HG02981 (cell line): ENCODE data around the gene DYNLL1.
"Not testable (repeated sequence)": the region's sequence is repeated elsewhere in the genome, so short reads cannot be mapped to it uniquely, and the experiment has no call there.

Experiments used
- ATAC-seq: cut with Tn5 transposase; IDR thresholded peaks from one replicate; pipeline ENCODE4 v1.9.1; 2021; ENCODE audit warnings: mild to moderate bottlenecking, moderate library complexity; ENCODE audit not compliant: unreplicated experiment

The DYNLL1 gene

DNA sequence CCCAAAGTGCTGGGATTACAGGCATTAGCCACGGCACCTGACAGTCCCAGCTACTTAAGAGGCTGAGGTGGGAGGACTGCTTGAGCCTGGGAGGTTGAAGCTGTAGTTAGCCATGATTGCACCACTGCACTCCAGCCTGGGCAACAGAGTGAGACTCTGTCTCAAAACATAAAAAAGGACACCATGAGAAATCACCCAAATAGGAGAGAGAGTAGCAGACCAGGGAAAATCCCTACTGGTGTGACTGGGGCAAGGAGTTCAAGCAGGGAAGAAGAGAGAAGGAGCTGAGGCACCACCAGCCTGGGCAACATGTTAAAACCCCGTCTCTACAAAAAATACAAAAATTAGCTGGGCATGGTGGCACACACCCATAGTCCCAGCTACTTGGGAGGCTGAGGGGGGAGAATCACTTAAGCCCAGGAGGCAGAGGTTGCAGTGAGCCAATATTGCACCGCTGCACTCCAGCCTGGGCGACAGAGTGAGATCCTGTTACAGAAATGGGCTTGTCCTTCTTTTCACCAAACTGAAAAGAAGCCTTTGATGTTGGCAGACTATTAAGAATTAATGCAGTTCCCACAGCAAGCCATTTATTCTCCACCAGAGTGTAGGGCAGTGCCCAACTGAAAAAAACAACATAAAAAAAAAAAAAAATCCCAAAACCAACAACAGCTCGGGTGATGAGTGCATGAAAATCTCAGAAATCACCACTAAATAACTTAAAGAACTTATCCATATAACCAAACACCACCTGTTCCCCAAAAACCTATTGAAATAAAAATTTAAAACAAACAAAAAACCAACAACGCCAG is 21.9 kb upstream of the DYNLL1 start:
- ATAC-seq, result no peak

DNA sequence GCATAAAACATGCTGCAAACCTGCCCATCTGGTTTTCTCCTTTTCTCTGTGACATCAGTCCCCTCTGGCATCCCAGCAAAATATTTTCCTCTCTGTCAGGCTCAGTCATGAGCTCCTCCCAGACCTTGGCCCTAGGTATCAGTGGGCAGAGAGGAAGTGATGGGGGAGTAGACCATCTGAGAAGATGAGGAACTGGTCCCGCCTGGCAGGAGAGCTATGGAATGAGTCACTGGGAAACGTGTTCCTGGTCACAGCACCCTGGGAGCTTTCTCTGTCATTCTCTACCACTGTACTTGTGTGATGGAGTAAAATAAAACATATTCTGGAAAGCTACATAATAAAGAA is 21.3 kb upstream of the DYNLL1 start:
- ATAC-seq, result no peak

DNA sequence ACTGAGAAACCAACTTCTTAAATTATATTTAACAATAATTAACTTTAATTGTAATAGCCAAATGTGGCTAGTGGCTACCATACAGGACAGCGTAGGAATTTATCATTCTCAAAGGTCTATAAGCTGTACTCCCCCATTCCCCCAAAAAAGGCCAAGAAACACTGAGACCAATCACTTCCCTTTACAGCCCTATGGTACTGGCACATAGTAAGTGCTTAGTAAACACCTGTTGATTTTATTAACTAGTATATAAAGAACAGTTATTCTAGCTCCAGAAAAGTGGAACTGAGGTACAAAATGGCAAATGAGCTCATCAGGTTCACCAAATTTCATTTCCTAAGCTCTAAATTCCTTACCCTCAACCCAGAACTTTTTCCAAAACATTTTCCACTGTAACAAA is 20.3 kb upstream of the DYNLL1 start:
- no peak for ATAC-seq

DNA sequence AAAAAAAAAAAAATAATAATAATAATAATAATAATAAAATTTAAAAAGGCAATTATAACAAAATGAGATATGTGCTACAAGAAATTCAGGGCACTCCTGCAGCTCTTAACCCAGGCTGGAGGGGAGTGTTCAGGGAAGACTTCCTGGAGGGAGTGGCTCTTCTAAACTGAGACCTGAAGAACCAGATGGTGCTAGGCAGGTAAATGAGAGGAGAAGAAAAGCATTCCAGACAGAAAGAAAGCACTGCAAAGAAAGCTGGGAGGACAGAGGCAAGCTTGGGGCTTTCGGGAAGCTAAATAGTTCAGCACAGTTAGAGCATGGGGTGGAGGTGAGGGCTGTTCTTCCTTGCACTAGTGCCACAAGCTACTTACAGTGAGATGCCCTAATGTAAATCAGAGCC is 16.5 kb upstream of the DYNLL1 start:
- no peak for ATAC-seq

DNA sequence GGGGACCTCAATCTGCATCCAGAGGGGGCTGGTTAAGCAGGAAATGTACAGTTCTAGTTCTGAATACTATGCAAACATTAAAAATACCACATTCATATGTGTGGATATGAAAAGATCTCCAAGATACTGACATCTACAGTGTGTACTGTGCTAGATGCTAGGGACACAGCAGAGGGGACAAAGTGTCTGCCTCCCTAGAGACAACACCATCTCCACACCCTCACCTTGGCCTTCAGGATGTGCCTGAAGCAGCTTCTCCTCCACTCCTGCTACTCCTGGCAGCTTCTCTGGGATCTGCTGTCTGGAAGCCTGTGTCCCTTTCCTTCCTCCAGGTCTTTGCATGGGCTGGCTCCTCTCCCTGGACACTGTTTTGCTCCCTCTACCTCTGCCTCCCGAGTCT is 15.7 kb upstream of the DYNLL1 start:
- ATAC-seq, result no peak

DNA sequence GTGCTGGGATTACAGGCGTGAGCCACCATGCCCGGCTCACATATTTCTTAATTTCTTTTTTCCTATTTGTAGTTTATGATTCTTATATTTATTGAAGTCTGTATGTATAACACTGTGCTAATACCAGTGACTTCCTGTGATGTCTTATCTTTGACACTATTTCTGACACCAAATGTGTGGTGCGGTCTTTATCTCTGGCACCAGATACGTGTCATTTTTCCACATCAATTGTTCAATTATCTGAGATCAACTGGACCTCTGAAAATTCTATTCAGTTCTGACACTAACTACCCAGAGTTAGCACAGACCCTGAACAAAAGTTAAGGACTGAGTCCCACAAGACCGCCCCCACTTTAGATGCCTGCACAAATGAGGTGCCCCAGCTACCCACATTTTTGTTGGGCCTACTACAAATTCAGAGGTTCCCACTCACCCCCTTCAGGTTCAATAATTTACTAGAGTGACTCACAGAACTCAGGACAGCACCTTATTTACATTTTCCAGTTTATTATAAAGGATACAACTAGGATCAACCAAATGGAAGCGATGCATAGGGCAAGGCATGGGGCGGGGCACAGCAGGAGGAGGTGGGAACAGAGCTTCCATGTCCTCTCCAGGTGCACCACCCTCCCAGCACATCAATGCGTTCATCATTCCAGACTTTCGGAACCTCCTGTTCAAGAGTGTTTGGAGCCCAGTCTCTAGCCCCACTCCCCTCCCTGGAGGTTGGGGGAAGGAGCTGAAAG is 14.7 kb upstream of the DYNLL1 start:
- ATAC-seq, result no peak

DNA sequence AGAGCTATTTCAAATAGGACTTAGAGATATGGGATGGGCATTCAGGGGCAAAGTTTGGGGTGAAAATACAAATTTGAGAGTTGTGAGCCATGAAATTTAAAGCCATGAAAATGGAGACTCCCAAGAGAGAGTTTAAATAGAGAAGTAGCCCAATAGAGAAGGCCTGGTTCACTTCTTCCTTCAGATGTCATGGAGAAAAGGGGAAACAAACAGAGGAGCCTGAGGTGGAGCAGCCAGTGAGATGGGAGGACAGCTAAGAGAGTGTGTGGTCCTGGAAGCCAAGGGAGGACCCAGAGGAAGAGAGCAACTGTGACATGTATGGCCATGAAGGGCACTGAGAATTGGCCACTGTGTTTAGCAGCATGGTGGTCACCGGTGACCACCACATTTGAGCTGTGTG is 12.3 kb upstream of the DYNLL1 start:
- no peak for ATAC-seq

DNA sequence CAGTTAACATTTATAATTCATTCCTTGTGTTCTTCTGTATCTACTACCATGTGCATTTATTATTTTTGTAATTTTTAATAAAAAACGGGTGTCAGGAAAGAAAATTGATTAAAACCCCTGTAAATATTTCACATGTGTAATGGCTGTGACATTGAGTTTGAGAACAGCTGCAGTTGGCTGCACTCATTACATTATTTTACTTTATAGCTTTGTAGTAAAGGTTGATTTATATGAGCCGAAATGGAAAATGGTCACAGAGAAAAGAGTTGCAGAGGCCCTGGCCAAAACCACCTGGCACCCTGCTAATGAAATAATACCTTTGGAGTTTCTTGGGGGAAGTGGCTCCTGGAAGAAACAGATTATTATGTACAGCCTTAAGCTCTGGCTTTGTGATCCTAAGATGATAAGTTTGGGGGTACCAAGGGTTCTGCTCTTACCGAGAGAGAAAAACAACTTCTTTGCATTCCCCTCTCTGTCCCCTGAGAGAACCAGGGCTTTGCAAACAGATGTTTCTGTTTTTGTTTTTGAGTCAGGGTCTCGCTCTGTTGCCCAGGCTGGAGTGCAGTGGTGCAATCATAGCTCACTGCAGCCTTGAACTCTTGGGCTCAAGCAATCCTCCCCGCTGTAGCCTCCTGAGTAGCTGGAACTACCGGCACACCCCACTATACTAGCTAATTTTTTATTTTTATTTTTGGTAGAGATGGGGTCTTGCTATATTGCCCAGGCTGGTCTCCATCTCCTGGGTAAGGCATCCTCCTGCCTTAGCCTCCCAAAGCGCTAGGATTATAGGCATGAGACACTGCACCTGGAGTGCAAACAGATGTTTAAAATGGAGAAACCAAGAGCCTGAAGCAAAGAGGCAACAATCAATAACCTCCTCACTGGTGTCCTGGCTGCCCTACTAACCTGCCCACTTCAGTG is 9.7 kb upstream of the DYNLL1 start:
- ATAC-seq, result no peak

DNA sequence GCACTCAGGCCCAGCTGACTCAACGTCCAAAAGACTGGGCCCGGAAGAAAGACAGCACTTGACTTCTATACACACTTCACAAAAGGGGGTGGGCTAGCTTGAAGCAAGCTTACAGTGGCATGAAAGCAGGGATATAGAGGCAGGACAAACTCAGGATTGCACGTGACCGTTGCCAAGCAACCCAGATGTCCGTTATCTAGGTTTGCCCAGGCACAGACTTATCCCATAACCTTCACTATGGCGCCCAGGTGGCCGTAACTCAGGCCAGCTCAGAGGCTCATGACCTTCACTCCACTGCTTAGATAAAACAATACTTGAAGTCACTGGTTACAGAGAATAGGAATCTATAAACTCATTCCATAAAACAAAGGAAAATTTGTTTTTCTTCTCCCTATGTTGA is 8.4 kb upstream of the DYNLL1 start:
- ATAC-seq, result not testable (repeated sequence)

DNA sequence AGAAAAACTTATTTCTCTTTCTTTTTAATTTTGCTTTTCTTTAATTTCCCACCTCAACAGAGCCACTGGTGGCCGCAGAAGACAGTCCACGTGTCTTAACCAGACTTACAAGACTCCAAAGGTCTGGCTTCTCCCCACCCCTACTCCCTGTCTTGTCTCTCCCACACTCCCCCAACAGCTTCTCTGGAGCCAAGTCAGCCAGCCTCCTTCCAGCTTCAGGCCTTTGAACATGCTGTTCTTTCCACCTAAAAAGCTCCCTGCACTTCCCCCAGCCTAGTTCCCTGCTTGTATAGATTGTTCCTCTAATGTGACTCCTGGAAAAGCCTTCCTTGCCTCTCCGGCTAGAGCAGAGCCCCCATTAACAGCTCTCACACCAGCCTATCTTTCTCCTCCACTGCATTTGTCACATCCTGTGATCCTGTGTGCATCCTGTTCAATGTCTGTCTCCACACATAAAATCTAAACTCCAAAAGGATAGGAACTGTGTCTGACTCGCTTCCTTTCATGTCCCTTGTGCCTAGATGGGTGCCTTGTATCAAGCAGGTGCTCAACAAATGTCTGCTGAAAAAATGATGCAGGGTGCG is 7.8 kb upstream of the DYNLL1 start:
- no peak for ATAC-seq

DNA sequence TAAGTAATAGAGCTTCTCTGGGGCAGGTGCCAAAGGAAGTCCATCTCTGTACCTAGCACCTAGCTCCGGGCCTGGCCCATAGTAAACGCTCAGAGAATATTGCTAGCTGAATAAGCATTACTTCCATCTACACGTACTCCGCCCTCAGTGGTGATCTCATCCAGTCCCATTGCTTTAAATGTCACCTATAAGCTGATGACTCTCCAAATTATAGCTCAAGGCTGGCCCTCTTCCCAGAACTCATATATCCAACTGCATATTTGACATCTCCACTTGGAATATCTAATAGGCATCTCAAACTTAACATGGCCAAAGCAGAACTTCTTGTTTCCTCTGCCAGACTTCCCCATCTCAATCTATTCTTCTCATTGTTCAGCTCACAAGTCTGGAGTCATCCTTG is 6.9 kb upstream of the DYNLL1 start:
- no peak for ATAC-seq

DNA sequence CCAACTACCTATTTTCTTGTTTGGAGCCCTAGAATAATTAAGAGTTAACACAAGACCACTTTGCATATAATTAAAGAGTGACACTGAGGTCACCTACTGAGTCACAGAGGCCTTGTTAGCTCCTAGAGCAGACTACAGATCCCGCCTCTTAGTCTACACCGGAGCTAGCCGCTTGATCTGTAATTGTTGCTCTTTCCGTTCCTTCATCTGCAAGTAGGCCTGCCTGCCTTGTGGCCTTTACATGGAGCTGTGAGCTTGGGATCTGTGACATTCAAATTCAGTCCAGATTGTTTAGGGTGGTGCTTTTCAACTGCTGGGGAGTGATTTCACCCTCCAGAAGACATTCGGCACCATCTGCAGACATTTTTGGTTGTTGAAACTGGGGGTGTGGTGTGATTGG is 5.6 kb upstream of the DYNLL1 start:
- no peak for ATAC-seq

DNA sequence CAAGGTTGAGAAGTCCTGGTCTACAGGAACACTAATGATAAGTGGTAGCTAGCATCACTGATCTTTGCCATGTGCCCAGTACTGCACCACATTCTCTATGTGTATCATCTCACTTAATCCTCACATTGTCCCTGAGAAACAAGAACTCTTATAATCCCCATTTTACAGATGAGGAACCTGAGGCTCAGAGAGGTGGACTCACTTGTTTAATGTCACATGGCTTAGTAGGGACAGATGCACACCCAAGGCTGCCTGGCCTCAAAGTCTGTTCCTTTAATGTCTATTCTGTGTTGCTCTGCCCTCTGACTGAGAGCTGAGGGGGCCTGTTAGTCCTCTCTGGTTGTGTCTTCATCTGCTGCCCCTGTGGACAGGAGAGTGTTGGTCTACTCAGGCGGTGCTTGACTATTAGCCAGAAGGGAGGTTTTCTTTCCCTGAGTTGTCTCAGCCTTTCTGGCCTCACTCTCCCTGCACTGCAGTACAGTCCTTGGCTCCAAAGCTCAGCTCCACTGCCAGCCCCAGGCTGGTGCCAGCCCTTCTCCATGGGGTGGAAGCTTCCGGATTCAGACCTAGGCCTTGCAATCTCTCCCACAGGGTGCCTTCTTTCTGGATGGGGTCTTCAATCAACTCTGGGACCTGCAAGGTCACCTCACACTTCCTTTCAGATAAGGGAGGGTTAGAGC is 4.9 kb upstream of the DYNLL1 start:
- no peak for ATAC-seq

DNA sequence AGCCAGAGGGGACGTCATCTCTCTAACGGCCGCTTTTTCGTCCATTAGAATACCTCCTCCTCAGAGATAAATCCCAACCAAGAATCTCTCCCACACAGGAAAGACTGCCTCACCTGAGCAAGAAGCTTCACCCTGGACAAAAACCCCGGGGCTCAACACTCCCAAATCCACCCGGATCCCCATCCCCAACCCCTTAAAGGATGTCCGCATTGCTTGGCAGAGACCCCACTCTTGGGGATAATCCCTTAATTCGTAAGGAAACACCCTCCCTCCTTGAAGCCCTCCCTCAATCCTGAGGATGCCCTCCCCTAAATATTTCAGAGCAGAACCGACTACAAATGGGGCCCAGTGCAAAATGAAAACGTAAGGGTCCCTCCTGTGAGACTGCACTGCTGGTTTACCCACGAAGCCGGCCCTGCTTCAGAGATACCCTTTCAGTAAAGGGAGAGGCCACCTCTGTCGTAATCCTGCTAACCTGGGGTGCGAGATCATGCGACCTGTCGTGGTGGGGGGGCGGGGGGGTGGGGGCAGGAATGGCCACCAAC is 655 bp upstream of the DYNLL1 start:
- no peak for ATAC-seq

DNA sequence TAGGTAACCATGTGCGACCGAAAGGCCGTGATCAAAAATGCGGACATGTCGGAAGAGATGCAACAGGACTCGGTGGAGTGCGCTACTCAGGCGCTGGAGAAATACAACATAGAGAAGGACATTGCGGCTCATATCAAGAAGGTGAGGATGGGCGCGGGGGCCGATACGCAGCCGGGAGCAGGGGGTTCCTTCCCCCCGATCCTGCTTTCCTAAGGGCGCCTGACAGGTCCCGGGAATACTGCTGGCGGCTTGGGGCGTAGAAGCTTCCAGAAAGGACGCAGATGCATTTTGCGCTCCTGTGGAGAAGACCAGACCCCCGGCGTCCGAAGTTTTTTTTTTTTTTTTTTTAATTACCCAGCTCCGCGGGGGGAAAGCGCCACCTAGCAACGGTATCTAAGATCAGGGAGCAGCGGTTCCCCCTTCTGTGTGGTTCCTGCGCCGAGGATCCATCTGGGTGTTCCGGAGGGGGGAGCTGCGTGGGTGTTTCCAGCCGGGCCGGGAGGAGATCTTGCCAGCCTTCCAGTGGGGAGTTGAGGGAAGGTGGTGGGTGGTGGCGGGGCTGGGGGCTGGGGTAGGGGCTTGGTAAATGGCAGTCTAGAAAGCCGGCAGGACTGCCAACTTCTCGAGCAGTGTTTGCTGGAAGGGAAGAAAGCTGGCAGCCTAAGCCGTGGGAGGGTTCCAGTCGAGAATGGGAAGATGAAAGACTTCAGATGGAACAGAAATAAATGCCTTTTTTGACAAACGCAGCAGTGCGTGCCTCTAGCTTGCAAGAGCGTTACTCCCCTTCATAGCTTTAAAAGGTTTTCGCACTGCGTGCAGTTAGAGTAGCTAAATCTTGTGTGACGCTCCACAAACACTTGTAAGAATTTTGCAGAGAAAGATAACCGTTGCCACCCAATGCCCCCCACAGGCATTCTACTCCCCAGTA is 764 bp downstream of the DYNLL1 start:
- ATAC-seq, result peak; percentile 14

DNA sequence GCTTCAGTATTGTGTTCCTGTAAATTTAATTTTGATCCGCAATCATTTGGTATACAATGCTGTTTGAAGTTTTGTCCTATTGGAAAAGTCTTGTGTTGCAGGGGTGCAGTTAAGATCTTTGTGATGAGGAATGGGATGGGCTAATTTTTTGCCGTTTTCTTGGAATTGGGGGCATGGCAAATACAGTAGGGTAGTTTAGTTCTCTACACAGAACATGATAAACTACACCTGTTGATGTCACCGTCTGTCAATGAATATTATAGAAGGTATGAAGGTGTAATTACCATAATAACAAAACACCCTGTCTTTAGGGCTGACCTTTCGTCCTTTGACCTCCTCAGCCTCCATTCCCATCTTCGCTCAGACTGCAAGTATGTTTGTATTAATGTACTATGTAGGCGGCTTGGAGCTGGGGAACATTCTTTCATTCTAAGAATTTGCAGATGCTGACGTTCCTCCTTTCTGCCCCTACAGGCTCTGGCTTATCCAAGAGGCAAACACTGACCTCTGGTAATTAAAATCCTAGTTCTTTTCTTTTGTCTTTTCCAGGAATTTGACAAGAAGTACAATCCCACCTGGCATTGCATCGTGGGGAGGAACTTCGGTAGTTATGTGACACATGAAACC is 1.7 kb downstream of the DYNLL1 start:
- no peak for ATAC-seq

DNA sequence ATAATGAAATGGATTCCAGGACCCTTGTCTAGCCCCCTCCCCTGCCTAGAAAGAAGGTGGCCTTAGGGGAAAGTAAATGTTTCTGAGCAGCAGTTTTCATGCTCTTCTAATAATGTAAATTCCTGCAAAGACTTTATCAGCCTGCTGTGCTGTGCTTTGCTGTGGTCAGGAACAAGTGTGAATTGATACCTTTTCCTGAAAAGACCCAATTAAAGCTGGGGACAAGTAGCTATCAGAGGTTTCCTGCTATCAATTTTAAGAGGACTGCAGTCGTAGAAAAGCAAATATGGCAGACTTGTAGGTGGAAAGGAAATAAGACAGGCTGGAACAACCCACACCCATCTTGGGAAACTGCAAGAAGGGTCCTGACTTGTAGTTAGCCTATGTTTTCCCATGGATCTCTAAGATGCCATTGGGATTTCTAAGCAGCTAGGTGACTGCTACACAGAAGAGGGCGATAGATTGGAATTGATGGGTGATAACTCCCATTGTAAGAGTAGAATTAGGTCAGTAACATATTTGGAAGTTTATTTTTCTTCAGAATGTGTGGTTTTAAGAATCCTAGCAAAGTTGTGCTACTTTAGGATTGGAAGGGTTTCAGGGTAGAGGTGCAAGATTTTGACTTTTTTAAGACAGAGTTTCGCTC is 3.1 kb downstream of the DYNLL1 start:
- no peak for ATAC-seq

DNA sequence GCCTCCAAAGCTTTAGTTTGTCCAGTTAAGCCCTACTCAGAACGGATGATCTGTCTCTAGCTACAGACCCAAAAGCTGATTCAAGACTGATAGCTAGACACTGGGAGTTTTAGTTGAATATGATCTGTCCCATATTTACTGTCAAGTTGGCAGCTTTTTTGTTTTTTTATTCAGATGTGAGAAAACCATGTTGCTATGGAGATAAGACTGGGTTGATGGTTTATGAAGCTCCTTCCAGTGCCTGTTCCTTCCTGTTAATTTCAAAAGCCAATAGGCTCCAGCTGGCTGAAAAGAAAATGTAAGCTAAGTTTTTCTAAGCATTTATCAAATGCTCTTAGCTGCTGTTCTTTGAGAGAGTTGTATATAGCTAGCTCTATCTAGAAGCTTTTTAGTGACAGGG is 4.7 kb downstream of the DYNLL1 start:
- ATAC-seq, result no peak
